ENCODE data around the gene AQP10. TPM values are rescaled to one million over a fixed set of nuclear protein-coding genes. Genes with fewer than 3 reads are reported as not detected.

The AQP10 gene
- total and polyA plus RNA-seq, 9 of the 15 experiments (the other 6 are each of a cell fraction or from before 2014, with no cell fraction given) = 0.37 to 9.7 (median 1.9) TPM

DNA sequence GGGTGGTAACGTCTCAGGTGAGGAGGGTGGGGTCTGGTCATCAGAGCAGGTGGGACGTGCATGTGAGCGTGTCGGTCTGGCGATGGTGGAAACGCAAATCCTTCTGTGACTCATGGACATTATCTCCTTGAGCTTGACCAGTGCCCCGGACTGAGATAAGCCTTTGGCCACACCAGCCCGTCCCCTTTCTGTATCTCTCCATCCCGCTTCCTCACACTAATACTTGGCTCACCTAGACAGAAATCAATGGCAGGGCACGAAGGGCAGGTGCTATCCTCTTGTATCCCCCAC, 7.9 kb upstream of the AQP10 start (continued):
- TF ChIP-seq, protein P1, sequence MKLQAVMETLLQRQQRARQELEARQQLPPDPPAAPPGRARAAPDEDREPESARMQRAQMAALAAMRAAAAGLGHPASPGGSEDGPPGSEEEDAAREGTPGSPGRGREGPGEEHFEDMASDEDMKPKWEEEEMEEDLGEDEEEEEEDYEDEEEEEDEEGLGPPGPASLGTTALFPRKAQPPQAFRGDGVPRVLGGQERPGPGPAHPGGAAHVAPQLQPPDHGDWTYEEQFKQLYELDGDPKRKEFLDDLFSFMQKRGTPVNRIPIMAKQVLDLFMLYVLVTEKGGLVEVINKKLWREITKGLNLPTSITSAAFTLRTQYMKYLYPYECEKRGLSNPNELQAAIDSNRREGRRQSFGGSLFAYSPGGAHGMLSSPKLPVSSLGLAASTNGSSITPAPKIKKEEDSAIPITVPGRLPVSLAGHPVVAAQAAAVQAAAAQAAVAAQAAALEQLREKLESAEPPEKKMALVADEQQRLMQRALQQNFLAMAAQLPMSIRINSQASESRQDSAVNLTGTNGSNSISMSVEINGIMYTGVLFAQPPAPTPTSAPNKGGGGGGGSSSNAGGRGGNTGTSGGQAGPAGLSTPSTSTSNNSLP (IDR thresholded peaks at IDR 0.05; ENCODE audit: borderline replicate concordance, low read depth, low read length) = no peak
- TF ChIP-seq HDAC3 (IDR thresholded peaks at IDR 0.05; ENCODE audit: borderline replicate concordance, partially characterized antibody) (peak; percentile 44), RBM34 (IDR thresholded peaks at IDR 0.05; ENCODE audit: borderline replicate concordance, insufficient read depth, low read length) (no peak), KDM1A (IDR thresholded peaks at IDR 0.05) (peak; percentile 53 to 75), BRCA1 (IDR thresholded peaks at IDR 0.05) (no peak), BRCA1 (CRISPR knock-in tag; IDR thresholded peaks at IDR 0.05) (no peak), MTA2 (IDR thresholded peaks at IDR 0.05; ENCODE audit: low read depth) (peak; percentile 59), TEAD4 (IDR thresholded peaks at IDR 0.05; ENCODE audit: low read length) (peak; percentile 78), TEAD4 (CRISPR knock-in tag; IDR thresholded peaks at IDR 0.05; ENCODE audit: borderline replicate concordance) (no peak), POLR2AphosphoS5 (IDR thresholded peaks at IDR 0.05; ENCODE audit: control insufficient read depth, insufficient read depth, low read depth, low read length) (0 out of 2 replicates have a peak, but pooled peaks have one; percentile 23), CREB1 (IDR thresholded peaks at IDR 0.05) (0 out of 2 replicates have a peak, but pooled peaks have one; percentile 18), CREB1 (CRISPR knock-in tag; IDR thresholded peaks at IDR 0.05) (no peak), EGR1 (conservative IDR thresholded peaks at IDR 0.05) (peak; percentile 80), CHD4 (IDR thresholded peaks at IDR 0.05; ENCODE audit: insufficient read depth, insufficient replicate concordance, low read depth, low read length, poor library complexity, severe bottlenecking) (no peak), CXXC5 (CRISPR knock-in tag; IDR thresholded peaks at IDR 0.05) (peak; percentile 84), CCNT2 (IDR thresholded peaks at IDR 0.05; ENCODE audit: borderline replicate concordance, extremely low read depth, insufficient read length, low read depth, low read length) (peak; percentile 78), BHLHE40 (IDR thresholded peaks at IDR 0.05; ENCODE audit: low read length) (peak; percentile 80), RNF2 (IDR thresholded peaks at IDR 0.05) (0 out of 2 replicates have a peak, but pooled peaks have one; percentile 23), PHF21A (IDR thresholded peaks at IDR 0.05; ENCODE audit: borderline replicate concordance, low read depth) (no peak), STAT5A (IDR thresholded peaks at IDR 0.05; ENCODE audit: borderline replicate concordance, low read length) (peak; percentile 44; the same call in 1 of the 2 replicates), SRSF9 (IDR thresholded peaks at IDR 0.05; ENCODE audit: borderline replicate concordance, low read depth, low read length) (no peak), CBFB (CRISPR knock-in tag; IDR thresholded peaks at IDR 0.05) (no peak), HNRNPH1 (optimal IDR thresholded peaks at IDR 0.05; ENCODE audit: low read depth, low read length) (no peak)
- TF ChIP-seq, protein P2, sequence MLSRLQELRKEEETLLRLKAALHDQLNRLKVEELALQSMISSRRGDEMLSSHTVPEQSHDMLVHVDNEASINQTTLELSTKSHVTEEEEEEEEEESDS (CRISPR knock-in tag; IDR thresholded peaks at IDR 0.05) = no peak
- TF ChIP-seq, protein P3, sequence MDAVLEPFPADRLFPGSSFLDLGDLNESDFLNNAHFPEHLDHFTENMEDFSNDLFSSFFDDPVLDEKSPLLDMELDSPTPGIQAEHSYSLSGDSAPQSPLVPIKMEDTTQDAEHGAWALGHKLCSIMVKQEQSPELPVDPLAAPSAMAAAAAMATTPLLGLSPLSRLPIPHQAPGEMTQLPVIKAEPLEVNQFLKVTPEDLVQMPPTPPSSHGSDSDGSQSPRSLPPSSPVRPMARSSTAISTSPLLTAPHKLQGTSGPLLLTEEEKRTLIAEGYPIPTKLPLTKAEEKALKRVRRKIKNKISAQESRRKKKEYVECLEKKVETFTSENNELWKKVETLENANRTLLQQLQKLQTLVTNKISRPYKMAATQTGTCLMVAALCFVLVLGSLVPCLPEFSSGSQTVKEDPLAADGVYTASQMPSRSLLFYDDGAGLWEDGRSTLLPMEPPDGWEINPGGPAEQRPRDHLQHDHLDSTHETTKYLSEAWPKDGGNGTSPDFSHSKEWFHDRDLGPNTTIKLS (IDR thresholded peaks at IDR 0.05; ENCODE audit: borderline replicate concordance, low read depth) = no peak
- TF ChIP-seq, protein P4, sequence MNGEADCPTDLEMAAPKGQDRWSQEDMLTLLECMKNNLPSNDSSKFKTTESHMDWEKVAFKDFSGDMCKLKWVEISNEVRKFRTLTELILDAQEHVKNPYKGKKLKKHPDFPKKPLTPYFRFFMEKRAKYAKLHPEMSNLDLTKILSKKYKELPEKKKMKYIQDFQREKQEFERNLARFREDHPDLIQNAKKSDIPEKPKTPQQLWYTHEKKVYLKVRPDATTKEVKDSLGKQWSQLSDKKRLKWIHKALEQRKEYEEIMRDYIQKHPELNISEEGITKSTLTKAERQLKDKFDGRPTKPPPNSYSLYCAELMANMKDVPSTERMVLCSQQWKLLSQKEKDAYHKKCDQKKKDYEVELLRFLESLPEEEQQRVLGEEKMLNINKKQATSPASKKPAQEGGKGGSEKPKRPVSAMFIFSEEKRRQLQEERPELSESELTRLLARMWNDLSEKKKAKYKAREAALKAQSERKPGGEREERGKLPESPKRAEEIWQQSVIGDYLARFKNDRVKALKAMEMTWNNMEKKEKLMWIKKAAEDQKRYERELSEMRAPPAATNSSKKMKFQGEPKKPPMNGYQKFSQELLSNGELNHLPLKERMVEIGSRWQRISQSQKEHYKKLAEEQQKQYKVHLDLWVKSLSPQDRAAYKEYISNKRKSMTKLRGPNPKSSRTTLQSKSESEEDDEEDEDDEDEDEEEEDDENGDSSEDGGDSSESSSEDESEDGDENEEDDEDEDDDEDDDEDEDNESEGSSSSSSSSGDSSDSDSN (IDR thresholded peaks at IDR 0.05; ENCODE audit: borderline replicate concordance in 1 of 2, low read depth in 2 of 2, low read length in 2 of 2) = 0 out of 4 replicates have a peak, but pooled peaks of 1 of the 2 experiments have one; percentile 41
